Measurements from ENCODE around the gene EIF1AD.
"Not testable (repeated sequence)": the region's sequence is repeated elsewhere in the genome, so short reads cannot be mapped to it uniquely, and the experiment has no call there.

EIF1AD gene

DNA sequence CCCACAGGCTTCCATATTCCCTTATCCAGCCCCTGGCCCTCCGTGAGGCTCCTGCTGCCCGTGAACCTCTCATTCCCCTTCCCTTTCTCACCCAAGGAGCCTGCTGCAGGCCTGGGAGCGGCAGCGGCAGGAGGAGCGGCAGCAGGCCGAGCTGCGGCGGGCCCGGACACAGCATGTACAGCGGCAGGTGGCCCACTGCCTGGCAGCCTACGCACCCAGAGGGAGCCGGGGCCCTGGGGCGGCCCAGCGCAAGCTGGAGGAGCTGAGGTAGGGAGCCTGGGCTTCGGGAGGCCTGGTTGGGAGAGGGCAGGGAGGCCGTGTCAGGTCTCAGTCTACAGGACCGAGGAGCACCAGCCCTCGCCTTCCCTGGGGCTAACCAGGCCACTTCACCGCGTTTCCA lies 48.5 kb downstream of the EIF1AD start:
- Histone ChIP-seq H3K9me3 (ENCODE audit: control insufficient read depth, insufficient read depth, low read length) (no peaks in the 10 kb centered on the region), H3K4me1 (ENCODE audit: control insufficient read depth, insufficient read depth, low read length) (0 out of 2 replicates have a peak, but pooled peaks cover 1% of the 10 kb centered on the region), H3K27me3 (ENCODE audit: control insufficient read depth, insufficient read depth, low read length) (no peaks in the 10 kb centered on the region), H3K4me3 (ENCODE audit: low read length) (no peak overlapping the region), H3K27ac (ENCODE audit: low read length) (no peak overlapping the region), H3K36me3 (ENCODE audit: control insufficient read depth, insufficient read depth, low read length) (no peaks in the 10 kb centered on the region)
- no CpG with 5 or more reads among the region's 20 CpGs for WGBS (ENCODE audit: insufficient coverage, insufficient read length)
- no peak for DNase-seq (ENCODE audit: low read depth, low spot score)

DNA sequence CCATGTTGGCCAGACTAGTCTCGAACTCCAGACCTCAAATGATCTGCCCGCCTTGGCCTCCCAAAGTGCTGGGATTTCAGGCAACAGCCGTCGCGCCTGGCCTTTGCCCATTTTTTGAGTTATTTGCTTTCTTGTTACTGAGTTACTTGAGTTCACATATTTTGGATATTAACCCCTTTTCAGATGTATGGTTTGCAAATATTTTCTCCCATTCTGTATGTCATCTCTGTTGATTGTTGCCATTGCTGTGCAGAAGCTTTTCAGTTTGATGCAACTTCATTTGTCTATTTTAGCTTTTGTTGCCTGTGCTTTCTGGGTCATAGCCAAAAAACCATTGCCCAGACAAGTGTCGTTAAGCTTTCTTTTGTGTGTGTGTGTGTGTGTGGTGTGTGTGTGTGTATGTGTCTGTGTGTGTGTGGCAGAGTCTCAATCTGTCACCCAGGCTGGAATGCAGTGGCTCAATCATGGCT lies 49.9 kb downstream of the EIF1AD start:
- H3K36me3 ChIP-seq (ENCODE audit: control insufficient read depth, insufficient read depth, low read length) = no peaks in the 10 kb centered on the region
- H3K9me3 ChIP-seq (ENCODE audit: control insufficient read depth, insufficient read depth, low read length) = no peaks in the 10 kb centered on the region
- no peaks in the 10 kb centered on the region for H3K27me3 ChIP-seq (ENCODE audit: control insufficient read depth, insufficient read depth, low read length)
- no peak overlapping the region for H3K27ac ChIP-seq (ENCODE audit: low read length)
- WGBS (ENCODE audit: insufficient coverage, insufficient read length) = no CpG with 5 or more reads among the region's 6 CpGs
- peaks cover 2% of the 10 kb centered on the region for H3K4me1 ChIP-seq (ENCODE audit: control insufficient read depth, insufficient read depth, low read length)
- no peak for DNase-seq (ENCODE audit: low read depth, low spot score)
- H3K4me3 ChIP-seq (ENCODE audit: low read length) = no peak overlapping the region

DNA sequence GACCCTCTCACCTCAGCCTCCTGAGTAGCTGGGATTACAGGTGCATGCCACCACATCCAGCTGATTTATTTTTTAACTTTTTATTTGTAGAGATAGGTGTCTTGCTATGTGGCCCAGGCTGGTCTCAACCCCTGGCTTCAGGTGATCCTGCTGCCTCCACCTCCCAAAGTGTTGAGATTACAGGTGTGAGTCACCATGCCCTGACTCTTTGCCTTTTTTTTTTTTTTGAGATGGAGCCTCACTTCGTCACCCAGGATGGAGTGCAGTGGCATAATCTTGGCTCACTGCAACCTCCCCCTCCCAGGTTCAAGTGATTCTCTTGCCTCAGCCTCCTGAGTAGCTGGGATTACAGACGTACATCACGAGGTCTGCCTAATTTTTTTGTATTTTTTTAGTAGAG lies 50.3 kb downstream of the EIF1AD start:
- H3K27ac ChIP-seq (ENCODE audit: low read length); H3K36me3 ChIP-seq (ENCODE audit: control insufficient read depth, insufficient read depth, low read length); H3K27me3 ChIP-seq (ENCODE audit: control insufficient read depth, insufficient read depth, low read length); H3K9me3 ChIP-seq (ENCODE audit: control insufficient read depth, insufficient read depth, low read length); H3K4me1 ChIP-seq (ENCODE audit: control insufficient read depth, insufficient read depth, low read length); H3K4me3 ChIP-seq (ENCODE audit: low read length); DNase-seq (ENCODE audit: low read depth, low spot score): not testable (repeated sequence)
- WGBS (ENCODE audit: insufficient coverage, insufficient read length) = no CpG with 5 or more reads among the region's 3 CpGs

DNA sequence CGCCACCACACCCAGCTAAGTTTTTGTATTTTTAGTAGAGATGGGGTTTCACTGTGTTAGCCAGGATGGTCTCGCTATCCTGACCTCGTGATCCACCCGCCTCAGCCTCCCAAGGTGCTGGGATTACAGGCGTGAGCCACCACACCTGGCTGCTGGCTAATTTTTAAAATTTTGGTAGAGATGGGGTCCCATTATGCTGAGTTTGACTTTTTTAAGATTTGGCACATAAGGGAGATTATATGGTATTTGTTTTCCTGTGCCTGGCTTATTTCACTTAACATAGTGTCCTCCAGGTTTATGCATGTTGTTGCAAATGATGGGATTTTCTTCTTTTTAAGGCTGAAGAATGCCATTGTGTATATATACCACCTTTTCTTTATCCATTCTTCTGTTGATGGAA lies 51.2 kb downstream of the EIF1AD start:
- not testable (repeated sequence) for DNase-seq (ENCODE audit: low read depth, low spot score); H3K9me3 ChIP-seq (ENCODE audit: control insufficient read depth, insufficient read depth, low read length); H3K4me3 ChIP-seq (ENCODE audit: low read length); H3K27ac ChIP-seq (ENCODE audit: low read length); H3K36me3 ChIP-seq (ENCODE audit: control insufficient read depth, insufficient read depth, low read length); H3K27me3 ChIP-seq (ENCODE audit: control insufficient read depth, insufficient read depth, low read length)
- no CpG with 5 or more reads among the region's 5 CpGs for WGBS (ENCODE audit: insufficient coverage, insufficient read length)
- H3K4me1 ChIP-seq (ENCODE audit: control insufficient read depth, insufficient read depth, low read length) = peaks cover 10% of the 10 kb centered on the region

DNA sequence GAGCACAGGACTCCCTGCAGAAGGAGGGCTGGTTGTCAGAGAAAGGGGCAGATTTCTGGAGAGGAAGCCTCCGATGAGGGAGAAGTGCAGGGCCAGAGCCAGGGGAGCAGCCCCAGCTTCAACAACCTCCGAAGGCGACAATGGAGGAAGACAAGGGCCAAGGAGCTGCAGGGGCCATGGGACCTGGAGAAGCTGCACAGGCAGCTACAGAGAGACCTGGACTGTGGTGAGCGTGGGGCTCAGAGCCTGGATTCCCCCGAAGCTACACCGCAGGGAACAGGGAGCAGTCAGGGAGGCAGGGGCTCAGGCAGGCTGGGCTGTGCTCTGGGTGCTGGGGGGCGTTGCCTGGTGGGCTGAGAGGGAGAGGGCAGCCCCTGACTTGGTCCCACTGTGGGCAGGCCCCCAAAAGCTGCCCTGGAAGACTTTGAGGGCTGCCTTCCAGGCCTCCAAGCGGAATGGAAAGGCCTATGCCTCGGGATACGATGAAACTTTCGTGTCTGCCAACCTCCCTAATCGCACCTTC lies 54.3 kb downstream of the EIF1AD start:
- H3K4me3 ChIP-seq (ENCODE audit: low read length) = no peak overlapping the region
- WGBS (ENCODE audit: insufficient coverage, insufficient read length) = no CpG with 5 or more reads among the region's 12 CpGs

DNA sequence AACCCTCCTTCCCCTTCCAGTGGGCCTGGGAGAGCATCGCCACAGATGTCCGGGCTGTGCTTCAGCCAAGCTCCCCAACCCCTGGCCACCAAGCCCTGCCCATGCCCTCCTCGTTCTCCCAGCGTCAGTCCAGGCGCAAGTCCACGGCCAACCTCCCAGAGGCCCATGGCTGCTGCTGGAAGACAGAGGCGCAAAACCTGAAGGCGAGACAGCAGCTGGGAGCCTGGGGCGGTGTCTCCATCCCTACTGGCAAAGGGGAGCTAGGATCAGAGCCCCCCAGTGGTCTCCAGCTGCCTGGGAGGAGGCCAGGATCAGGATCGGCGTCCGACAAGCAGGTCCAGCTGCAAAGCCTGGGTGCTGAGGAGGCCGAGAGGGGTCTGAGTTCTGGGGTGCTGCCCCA lies 54.8 kb downstream of the EIF1AD start:
- WGBS (ENCODE audit: insufficient coverage, insufficient read length) = no CpG with 5 or more reads among the region's 13 CpGs
- no peak for DNase-seq (ENCODE audit: low read depth, low spot score)
- H3K4me1 ChIP-seq (ENCODE audit: control insufficient read depth, insufficient read depth, low read length) = peaks cover 13% of the 10 kb centered on the region
- H3K36me3 ChIP-seq (ENCODE audit: control insufficient read depth, insufficient read depth, low read length) = no peaks in the 10 kb centered on the region
- H3K27me3 ChIP-seq (ENCODE audit: control insufficient read depth, insufficient read depth, low read length) = no peaks in the 10 kb centered on the region
- H3K4me3 ChIP-seq (ENCODE audit: low read length) = no peak overlapping the region
- no peaks in the 10 kb centered on the region for H3K9me3 ChIP-seq (ENCODE audit: control insufficient read depth, insufficient read depth, low read length)
- no peak overlapping the region for H3K27ac ChIP-seq (ENCODE audit: low read length)

More for the DNA sequence above, 54.3 kb downstream of the EIF1AD start:
- DNase-seq (ENCODE audit: low read depth, low spot score) = no peak
- Histone ChIP-seq H3K36me3 (ENCODE audit: control insufficient read depth, insufficient read depth, low read length) (no peaks in the 10 kb centered on the region), H3K4me1 (ENCODE audit: control insufficient read depth, insufficient read depth, low read length) (peaks cover 13% of the 10 kb centered on the region), H3K27ac (ENCODE audit: low read length) (no peak overlapping the region), H3K27me3 (ENCODE audit: control insufficient read depth, insufficient read depth, low read length) (no peaks in the 10 kb centered on the region), H3K9me3 (ENCODE audit: control insufficient read depth, insufficient read depth, low read length) (no peaks in the 10 kb centered on the region)

DNA sequence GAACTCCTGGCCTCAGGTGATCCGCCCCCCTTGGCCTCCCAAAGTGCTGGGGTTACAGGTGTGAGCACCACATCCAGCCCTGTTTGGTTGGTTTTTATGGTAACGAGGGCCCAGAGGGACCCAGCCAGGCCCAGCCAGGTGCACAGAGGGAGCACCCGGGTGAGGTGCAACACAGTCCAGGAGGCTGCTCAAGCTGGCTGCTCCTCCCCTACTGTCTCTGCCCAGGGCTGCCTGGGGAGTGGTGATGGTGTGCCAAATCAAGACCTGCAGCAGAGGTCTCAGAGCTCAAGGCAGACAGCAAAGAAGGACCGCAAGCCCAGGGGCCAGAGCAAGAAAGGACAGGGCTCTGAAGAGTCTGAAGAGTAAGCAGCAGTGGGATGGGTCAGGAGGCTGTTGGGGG lies 55.3 kb downstream of the EIF1AD start:
- no peak for DNase-seq (ENCODE audit: low read depth, low spot score)
- Histone ChIP-seq H3K27ac (ENCODE audit: low read length) (no peak overlapping the region), H3K36me3 (ENCODE audit: control insufficient read depth, insufficient read depth, low read length) (no peaks in the 10 kb centered on the region), H3K4me1 (ENCODE audit: control insufficient read depth, insufficient read depth, low read length) (peaks cover 13% of the 10 kb centered on the region), H3K9me3 (ENCODE audit: control insufficient read depth, insufficient read depth, low read length) (no peaks in the 10 kb centered on the region), H3K4me3 (ENCODE audit: low read length) (no peak overlapping the region), H3K27me3 (ENCODE audit: control insufficient read depth, insufficient read depth, low read length) (no peaks in the 10 kb centered on the region)
- WGBS (ENCODE audit: insufficient coverage, insufficient read length) = no CpG with 5 or more reads among the region's 4 CpGs

Data from iPS DF 6.9 (cell line).